Renal pelvis (tissue), 4 donors: ENCODE results near the gene MCCC1. TPM values are rescaled to one million over a fixed set of nuclear protein-coding genes. Genes with fewer than 3 reads are reported as not detected.

ENCODE experiments used
- DNase-seq: peaks from one replicate; pipeline ENCODE4 v3.0.0-alpha.2; 2013
- polyA plus RNA-seq, 3 donors: library from polyadenylated mRNA; unstranded; fragments of 120-200 nt; gene quantifications; one replicate each; pipeline ENCODE4 v1.2.1, GENCODE V29; 2013; ENCODE audit not compliant: insufficient read length in 3 of 3

MCCC1 gene
- polyA plus RNA-seq, 3 donors = 55.5 to 64.4 (median 62.8) TPM

- DNase-seq = no peak
Measured at GRCh38 chr3:183061391-183062172, 37.7 kb downstream of the MCCC1 start.

DNA sequence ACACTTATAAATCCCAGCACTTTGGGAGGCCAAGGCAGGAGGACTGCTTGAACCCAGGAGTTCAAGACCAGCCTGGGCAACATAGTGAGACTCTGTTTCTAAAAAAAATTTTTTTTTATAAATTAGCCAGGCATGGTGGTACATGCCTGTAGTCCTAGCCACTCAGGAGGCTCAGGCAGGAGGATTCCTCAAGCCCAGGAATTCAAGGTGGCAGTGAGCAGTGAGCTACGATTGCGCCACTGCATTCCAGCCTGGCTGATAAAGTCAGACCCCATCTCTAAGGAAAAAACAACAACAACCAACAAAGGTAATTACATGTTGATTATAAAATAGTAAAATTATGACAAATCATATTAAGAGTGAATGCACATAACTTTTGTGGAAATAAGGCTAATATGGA is 40.9 kb downstream of the MCCC1 start:
- no peak for DNase-seq

DNA sequence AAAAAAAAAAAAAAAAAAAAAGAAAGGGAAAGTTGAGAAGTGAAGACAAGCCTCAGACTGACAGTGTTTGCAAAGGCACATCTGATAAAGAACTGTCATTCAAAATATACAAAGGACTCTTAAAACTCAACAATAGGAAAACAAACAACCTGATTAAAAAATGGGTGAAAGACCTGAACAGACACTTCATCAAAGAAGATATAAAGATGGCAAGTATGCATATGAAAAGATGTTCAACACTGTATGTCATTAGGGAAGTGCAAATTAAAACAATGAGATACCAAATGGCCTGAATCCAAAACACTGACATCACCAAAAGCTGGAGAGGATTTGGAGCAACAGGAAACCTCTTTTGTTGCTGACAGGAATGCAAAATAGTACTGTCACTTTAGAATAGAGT is 48.6 kb downstream of the MCCC1 start:
- DNase-seq = no peak

GRCh38 chr3:183046883-183047282 is 52.4 kb downstream of the MCCC1 start:
- DNase-seq = no peak

DNA sequence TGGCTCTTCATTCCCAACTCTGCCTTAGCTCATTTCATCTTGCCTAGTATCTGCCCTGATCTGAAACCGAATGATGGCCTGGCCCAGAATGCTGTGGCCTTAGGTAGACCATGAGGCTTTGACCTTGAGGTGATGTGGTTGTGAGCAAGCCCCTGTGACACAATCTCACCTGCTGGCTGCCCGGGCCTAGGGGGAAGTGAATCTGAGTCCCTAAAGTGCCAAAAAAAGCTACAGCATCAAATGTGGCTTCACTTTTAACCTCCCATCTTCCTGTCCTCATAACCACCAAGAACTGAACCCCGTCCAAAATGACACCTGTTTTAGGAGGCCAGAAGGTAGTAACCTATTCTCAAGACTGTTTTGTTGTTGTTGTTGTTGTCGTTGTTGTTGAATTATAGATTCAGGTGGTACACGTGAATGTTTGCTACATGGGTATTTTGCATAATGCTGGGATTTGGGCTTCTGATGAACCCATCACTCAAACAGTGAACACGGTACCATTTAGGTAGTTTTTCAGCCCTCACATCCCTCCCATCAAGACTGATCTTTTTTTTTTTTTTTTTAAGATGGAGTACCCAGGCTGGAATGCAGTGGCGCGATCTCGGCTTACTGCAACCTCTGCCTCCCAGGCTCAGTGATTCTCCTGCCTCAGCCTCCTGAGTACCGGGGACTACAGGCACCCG is 54.6 kb downstream of the MCCC1 start:
- DNase-seq = no peak

GRCh38 chr3:183038757-183039156 is 60.5 kb downstream of the MCCC1 start:
- DNase-seq = no peak

DNA sequence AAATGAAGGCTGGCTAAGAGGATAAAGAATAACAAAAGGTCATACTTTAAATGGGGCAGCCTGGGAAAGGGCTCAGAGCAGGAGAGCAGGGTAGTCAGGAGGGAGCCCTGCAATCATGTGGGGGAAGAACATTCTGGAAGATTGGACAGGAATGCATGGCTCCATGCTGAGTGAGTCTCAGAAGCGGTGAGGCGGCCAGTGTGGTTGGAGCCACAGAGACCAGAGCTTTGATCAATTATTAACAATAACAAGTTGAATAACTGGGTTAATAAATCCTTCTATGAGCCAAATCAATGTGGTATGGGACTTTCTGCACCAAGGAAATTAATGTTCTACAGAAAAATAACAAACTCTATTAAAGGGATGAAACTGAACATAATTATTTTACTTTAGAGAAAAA is 61.1 kb downstream of the MCCC1 start:
- peak; percentile 4 for DNase-seq

DNA sequence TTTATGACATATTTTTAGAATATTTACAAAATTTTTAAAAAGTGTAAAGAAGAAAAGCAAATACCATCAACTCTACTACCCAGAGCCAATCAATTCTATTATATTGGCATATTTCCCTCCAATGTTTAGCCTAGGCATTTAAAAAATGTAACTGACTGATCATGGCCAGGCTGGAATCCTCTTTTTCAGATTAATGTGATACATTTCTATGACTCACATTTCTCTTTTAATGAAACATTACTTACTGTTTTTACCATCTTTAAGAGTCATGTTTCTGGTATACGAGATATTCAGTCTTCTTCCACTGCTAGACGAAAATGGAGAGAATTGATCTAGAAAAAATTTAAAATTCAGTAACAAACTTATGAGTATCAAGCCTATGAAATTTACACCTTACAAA is 65.5 kb downstream of the MCCC1 start:
- DNase-seq = no peak

GRCh38 chr3:183032880-183033555 is 66.3 kb downstream of the MCCC1 start:
- no peak for DNase-seq

- DNase-seq = no peak
Measured at GRCh38 chr3:183031826-183032225, 67.5 kb downstream of the MCCC1 start.

DNA sequence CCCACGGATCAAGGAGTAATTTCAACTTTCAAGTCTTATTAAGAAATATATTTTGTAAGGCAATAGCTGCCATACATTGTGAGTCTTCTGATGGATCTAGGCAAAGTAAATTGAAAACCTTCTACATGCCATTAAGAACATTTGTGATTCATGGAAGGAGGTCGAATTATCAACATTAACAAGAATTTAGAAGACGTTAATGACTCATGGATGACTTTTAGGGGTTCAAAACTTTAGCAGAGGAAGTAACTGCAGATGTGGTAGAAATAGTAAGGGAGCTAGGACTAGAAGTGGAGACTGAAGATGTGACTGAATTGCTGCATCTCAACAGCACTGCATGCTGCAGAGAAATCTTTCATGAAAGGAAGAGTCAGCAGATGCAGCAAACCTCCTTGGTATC is 70.9 kb downstream of the MCCC1 start:
- DNase-seq = no peak

DNA sequence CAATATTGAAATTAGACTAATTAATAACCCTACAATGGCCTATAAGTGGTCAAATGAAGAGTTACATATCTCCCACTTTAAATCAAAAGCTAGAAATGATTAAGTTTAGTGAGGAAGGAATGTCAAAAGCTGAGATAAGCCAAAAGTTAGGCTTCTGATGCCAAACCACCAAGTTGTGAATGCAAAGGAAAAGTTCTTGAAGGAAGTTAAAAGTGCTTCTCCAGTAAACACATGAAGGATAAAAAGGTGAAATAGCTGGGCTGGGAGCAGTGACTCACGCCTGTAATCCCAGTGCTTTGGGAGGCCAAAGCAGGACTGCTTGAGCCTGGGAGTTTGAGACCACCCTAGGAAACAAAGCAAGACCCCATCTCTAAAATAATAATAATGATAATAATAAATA is 72.0 kb downstream of the MCCC1 start:
- DNase-seq = no peak

- no peak for DNase-seq
Measured at GRCh38 chr3:183022936-183023516, 76.3 kb downstream of the MCCC1 start.

DNA sequence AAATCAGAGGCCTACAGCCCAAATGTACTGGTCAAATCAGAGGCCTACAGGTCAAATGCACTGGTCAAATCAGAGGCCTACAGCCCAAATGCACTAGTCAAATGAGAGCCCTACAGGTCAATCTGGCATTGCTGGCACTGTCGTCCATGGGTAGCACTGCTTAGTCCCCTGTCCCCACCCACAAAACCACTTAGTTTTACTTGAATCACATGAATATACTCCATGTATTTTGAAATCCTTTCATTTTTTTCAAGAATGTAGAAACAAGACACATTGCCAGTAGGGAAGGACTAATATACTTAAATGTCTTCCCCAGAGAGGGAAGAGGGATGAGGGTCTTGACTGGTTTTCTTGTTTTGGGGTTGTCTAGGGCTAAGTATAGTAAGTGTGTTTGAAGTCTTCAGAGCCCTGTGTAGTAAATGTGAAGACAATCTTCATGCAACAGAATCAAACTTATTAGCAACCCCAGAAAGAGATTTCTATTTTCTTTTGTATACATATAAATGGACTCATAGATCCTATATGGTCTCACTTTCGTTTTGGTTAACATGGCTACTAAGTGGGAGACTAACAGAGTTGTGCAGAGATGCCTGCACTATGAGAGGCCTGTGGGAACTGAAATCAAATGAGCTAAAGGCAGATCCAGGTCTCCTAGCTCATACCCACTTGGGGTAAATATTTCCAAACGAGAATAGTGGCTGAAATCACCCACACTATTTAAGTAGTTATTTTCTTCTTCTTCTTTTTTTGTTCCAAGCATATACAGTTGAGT is 80.7 kb downstream of the MCCC1 start:
- no peak for DNase-seq

DNA sequence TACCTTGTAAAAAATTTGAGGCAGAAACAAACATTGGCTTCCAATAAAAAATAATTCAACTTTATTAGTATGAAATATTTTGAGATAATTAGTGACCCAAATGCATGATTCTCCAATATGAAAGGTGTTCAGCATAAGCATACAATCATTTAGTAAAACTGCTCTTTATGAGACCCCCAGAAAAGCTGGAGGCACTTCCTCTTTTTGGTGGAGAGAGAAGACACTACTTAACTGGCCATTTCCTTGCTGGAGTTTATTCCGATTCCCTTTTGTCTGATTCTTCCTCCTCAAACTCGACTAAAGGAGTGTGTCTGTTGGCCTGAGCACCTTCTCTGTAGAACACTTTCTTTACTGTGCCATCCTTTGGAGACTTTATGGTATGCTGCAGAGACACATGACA is 84.1 kb downstream of the MCCC1 start:
- DNase-seq = no peak

DNA sequence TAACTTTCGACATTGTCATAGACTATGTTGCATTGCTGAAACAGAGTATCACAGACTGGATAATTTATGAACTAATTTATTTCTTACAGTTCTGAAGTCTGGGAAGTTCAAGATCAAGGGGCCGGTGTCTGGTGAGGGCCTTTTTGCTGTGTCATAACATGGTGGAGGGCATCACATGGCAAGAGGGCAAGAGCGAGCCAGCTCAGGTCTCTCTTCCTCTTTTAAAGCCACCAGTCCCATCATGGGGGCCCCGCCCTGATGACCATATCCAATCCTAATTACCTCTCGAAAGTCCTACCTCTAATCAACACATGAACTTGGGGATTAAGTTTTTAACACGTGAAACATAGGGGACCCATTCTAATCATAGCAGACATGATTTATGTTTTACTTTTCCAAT is 85.4 kb downstream of the MCCC1 start:
- DNase-seq = no peak

GRCh38 chr3:183013074-183013473 is 86.2 kb downstream of the MCCC1 start:
- no peak for DNase-seq

GRCh38 chr3:183008800-183009199 is 90.5 kb downstream of the MCCC1 start:
- no peak for DNase-seq

- no peak for DNase-seq
Measured at GRCh38 chr3:183008303-183008702, 91.0 kb downstream of the MCCC1 start.

DNA sequence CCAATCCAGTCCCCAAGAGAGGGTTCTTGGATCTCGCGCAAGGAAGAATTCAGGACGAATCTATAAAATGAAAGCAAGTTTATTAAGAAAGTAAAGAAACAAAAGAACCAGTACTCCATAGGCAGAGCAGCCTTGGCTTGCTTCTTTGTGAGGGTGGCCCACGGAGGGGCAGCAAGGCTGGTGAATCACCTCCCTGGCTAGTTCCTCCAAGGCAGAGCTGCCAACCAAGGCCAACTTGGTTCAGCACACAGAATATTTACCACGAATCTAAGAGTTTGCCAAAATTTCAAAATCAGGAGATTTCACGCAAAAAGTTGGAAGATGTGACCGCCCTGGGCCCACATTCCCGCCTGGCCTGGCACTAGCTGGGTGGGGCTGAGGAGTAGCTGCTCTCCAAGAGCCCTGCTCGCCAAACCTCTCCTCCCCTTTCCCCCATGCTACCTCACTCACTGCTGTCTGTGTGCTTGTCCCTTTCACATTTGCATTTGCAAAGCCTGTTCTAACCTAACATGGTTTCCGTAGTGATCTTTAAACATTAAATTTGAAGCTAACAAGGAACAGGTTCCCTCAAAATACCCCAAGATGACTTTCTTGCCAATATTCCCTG is 92.8 kb downstream of the MCCC1 start:
- DNase-seq = no peak

GRCh38 chr3:182999767-183000166 is 99.5 kb downstream of the MCCC1 start:
- no peak for DNase-seq
